Stimulated activated CD8-positive, alpha-beta memory T cell treated with anti-CD3 and anti-CD28 coated beads, Interleukin-12 subunit alpha, Interleukin-12 subunit beta, amount 100 ng/mL, for 24 hours (primary cell): Measurements from ENCODE around the gene IL17REL.

Source experiments
- DNase-seq: peaks from one replicate; pipeline ENCODE4 v3.0.0-alpha.2; 2020; ENCODE audit errors: extremely low read depth

The IL17REL gene

GRCh38 chr22:50012211-50013181, at the start of gene IL17REL:
TSS of gene IL17REL (minus strand) at chr22:50012765. CDS start at chr22:50012646, 119 bp downstream.
- no peak for DNase-seq

GRCh38 chr22:50061824-50062355, 49.3 kb upstream of the IL17REL start:
- DNase-seq = no peak

- no peak for DNase-seq
Observed at GRCh38 chr22:50061141-50061823, 48.7 kb upstream of the IL17REL start.

- no peak for DNase-seq
Observed at GRCh38 chr22:50060441-50061140, 48.0 kb upstream of the IL17REL start.

GRCh38 chr22:50059881-50060262, 47.3 kb upstream of the IL17REL start:
- no peak for DNase-seq

GRCh38 chr22:50058906-50059880, 46.6 kb upstream of the IL17REL start:
- DNase-seq = no peak

- no peak for DNase-seq
Observed at GRCh38 chr22:50058061-50058905, 45.7 kb upstream of the IL17REL start, which contains the start of gene TTLL8. TSS of gene TTLL8 (minus strand) at chr22:50058298.

GRCh38 chr22:50057278-50058060, 44.9 kb upstream of the IL17REL start:
- DNase-seq = no peak

- no peak for DNase-seq
Observed at GRCh38 chr22:50056214-50056972, 43.8 kb upstream of the IL17REL start.

GRCh38 chr22:50053861-50054260, 41.3 kb upstream of the IL17REL start:
- DNase-seq = no peak

GRCh38 chr22:50051930-50052329, 39.4 kb upstream of the IL17REL start:
- DNase-seq = no peak

- no peak for DNase-seq
Observed at GRCh38 chr22:50049299-50050195, 37.0 kb upstream of the IL17REL start.

- DNase-seq = no peak
Observed at GRCh38 chr22:50048836-50049235, 36.3 kb upstream of the IL17REL start.

GRCh38 chr22:50048061-50048765, 35.6 kb upstream of the IL17REL start:
- DNase-seq = no peak

GRCh38 chr22:50047346-50047745, 34.8 kb upstream of the IL17REL start:
- no peak for DNase-seq

GRCh38 chr22:50046481-50047245, 34.1 kb upstream of the IL17REL start:
- no peak for DNase-seq
